ENCODE results near the gene YIF1A. TPM values are rescaled to one million over a fixed set of nuclear protein-coding genes. Genes with fewer than 3 reads are reported as not detected.

The YIF1A gene
- total and polyA plus RNA-seq, 2 donors (not counting 3 experiments of a cell fraction or from before 2014, with no cell fraction given), result 104 to 271 TPM

GRCh38 chr11:66267379-66268243 lies 21.3 kb downstream of the YIF1A start:
- H3K4me2 ChIP-seq (ENCODE audit: insufficient read depth, low read length), result peak overlapping the region; percentile 93
- peaks cover 12% of the 10 kb centered on the region for H3K4me1 ChIP-seq (ENCODE audit: control insufficient read depth, extremely low read depth, insufficient read depth, low read length)
- H2AFZ ChIP-seq (ENCODE audit: low read depth, low read length), result peak overlapping the region; percentile 58
- H4K20me1 ChIP-seq (replicated peaks; ENCODE audit: control insufficient read depth, extremely low read depth, insufficient read depth, low read length), result no peaks in the 10 kb centered on the region
- TF ChIP-seq EZH2 (IDR thresholded peaks at IDR 0.05; ENCODE audit: borderline replicate concordance, low read depth, low read length, severe bottlenecking) (no peak), POLR2A (IDR thresholded peaks at IDR 0.05; ENCODE audit: low read depth, low read length) (no peak), MYC (IDR thresholded peaks at IDR 0.05; ENCODE audit: low read depth, low read length) (no peak), MAX (IDR thresholded peaks at IDR 0.05; ENCODE audit: insufficient read depth, insufficient read length) (no peak), GATA2 (IDR thresholded peaks at IDR 0.05; ENCODE audit: insufficient read depth, insufficient read length, low read depth, low read length) (no peak), JUN (IDR thresholded peaks at IDR 0.05; ENCODE audit: borderline replicate concordance, insufficient read depth, insufficient read length, low read depth) (no peak), CTCF (IDR thresholded peaks at IDR 0.05; ENCODE audit: extremely low read depth in 1 of 2, insufficient read depth in 1 of 2, low read depth in 1 of 2, low read length in 2 of 2) (peak in 1 of 2 donors; percentile 25), POLR2AphosphoS5 (IDR thresholded peaks at IDR 0.05; ENCODE audit: insufficient read depth, low read depth, low read length) (peak; percentile 62), FOS (IDR thresholded peaks at IDR 0.05; ENCODE audit: borderline replicate concordance, insufficient read depth, low read length) (no peak)
- peak overlapping the region; percentile 74 for H3K27ac ChIP-seq (ENCODE audit: insufficient read depth, low read depth, low read length)
- FAIRE-seq (no peak), DNase-seq (ENCODE audit: low read depth, low spot score) (peak; percentile 91)
- H3K9me1 ChIP-seq (replicated peaks; ENCODE audit: control insufficient read depth, extremely low read depth, insufficient read depth, low read length), result no peaks in the 10 kb centered on the region
- peak overlapping the region; percentile 27 to 64 (median 46) for H3K4me3 ChIP-seq (replicated peaks in 1 of 3; ENCODE audit: insufficient read depth in 1 of 3, low read depth in 1 of 3, low read length in 3 of 3)
- BruUV-seq (replicated peaks), result TSS peak; percentile 69
- dilution Hi-C loops (cut with MboI; ENCODE audit: extremely low pct_ligation_motif_present, low sequenced_read_pairs), result no loop called here
- H3K36me3 ChIP-seq (ENCODE audit: control insufficient read depth in 2 of 2, extremely low read depth in 1 of 2, insufficient read depth in 2 of 2, low read length in 2 of 2), result peaks cover 6 to 29% of the 10 kb centered on the region in 2 experiments
- POLR2A ChIA-PET, result interaction anchor here (1.6 kb wide), 2 partner anchors 9 to 21 kb away, joined by 5 to 12 read pairs; partner anchors contain the start of gene YIF1A
- intact Hi-C loops (cut with micrococcal nuclease), result loop anchor here (1.0 to 2.0 kb wide), 3 partner anchors 9 to 45 kb away; partner anchors contain the start of gene YIF1A
- H3K9me3 ChIP-seq (replicated peaks; ENCODE audit: control insufficient read depth, insufficient read depth, low read length), result no peaks in the 10 kb centered on the region
- no peaks in the 10 kb centered on the region for H3K27me3 ChIP-seq (ENCODE audit: control insufficient read depth in 2 of 2, insufficient read depth in 2 of 2, low read length in 2 of 2)
- H3K79me2 ChIP-seq (ENCODE audit: control insufficient read depth, insufficient read depth, low read length), result peaks cover 28% of the 10 kb centered on the region
- peak overlapping the region; percentile 90 for H3K9ac ChIP-seq (replicated peaks; ENCODE audit: extremely low read depth, insufficient read depth, low read length)
- CTCF ChIA-PET, result interaction anchor here (1.0 to 6.2 kb wide), 2 partner anchors 14 to 379 kb away, joined by 3 to 53 read pairs; partner anchors contain the start of gene FIBP
